NCI-H2081 (cell line): ENCODE data around the gene RNU5D-1.
"Not testable (repeated sequence)": the region's sequence is repeated elsewhere in the genome, so short reads cannot be mapped to it uniquely, and the experiment has no call there.

ENCODE experiments used
- DNase-seq, 2 experiments: peaks; one replicate each; lab custom pipeline; 2025; lab: John Stamatoyannopoulos, UW

Gene RNU5D-1

GRCh38 chr1:44730741-44731512 is at the start of gene RNU5D-1:
RNU5D-1 (minus strand) TSS chr1:44731170.
- peak; percentile 96 to 97 for DNase-seq

GRCh38 chr1:44780583-44781121 is 49.7 kb upstream of the RNU5D-1 start:
- DNase-seq: no peak

DNA sequence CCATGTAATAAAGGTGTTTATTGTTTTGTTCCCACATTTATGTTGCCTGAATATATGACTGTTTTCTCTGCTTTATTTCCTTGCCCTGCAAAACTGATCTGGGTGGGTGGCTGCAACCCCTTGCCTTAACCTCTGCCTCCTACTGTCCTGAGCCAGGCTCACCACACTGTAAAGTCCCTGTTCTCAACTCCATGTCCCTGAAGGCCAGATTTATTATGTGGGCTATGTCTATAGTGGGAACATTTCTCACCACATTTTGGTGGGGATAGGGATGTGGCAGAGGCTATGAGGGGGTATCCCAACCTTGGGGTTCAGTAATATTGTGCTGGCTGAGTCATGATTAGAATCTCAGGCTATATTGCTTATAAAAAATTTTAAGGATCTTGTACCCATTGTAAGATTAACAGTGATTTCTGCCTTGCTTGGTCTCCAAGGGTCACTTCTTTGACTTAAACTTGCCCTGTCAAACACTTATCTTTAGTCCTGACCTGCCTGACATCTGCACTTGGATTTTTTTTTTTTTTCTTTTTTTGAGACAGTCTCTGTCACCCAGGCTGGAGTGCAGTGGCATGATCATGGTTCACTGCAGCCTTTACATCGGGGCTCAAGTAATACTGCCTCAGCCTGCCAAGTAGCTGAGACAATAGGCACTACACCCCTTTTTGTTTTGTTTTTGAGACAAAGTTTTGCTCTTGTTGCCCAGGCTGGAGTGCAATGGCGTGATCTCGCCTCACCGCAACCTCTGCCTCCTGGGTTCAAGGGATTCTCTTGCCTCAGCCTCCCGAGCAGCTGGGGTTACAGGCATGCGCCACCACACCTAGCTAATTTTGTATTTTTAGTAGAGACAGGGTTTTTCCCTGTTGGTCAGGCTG is 48.0 kb upstream of the RNU5D-1 start:
- no peak for DNase-seq

DNA sequence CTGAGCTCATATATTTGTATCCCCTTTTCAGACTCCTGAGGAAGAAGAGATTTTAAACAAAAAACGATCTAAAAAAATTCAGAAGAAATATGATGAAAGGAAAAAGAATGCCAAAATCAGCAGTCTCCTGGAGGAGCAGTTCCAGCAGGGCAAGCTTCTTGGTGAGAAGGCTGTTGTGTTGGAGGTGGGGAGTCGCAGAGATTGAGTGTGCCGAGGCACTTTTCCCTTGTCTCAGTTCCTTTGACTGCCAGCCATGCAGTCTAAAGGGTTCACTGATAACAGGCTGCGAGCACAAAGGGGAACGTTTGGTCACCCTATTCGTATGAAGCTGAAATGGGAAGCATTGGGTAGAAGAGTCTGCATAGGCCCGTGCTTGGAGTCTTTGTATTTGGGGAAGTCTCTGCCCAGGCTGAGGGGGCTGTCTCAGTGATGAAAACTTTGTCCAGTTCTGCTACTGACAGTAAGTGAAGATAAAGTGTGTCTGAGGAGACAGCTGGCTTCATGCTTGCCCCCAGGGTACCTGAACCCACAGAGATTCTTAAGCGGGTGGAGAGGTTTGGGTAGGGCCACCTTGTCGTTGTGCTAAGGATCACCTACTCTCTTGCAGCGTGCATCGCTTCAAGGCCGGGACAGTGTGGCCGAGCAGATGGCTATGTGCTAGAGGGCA is 47.1 kb upstream of the RNU5D-1 start:
- DNase-seq: no peak

DNA sequence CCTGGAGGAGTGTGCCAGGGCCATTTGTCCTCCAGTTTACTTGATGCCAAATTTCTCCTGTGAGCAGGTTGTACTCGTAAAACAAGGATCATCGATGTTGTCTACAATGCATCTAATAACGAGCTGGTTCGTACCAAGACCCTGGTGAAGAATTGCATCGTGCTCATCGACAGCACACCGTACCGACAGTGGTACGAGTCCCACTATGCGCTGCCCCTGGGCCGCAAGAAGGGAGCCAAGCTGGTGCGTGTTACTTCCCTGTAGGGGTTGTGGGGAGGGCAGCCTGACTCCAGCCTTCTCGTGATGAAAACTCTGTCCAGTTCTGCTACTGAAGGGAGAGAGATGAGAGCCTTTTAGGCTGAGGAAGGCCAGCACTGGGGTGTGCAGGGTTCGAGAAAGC is 46.6 kb upstream of the RNU5D-1 start:
- no peak for DNase-seq

DNA sequence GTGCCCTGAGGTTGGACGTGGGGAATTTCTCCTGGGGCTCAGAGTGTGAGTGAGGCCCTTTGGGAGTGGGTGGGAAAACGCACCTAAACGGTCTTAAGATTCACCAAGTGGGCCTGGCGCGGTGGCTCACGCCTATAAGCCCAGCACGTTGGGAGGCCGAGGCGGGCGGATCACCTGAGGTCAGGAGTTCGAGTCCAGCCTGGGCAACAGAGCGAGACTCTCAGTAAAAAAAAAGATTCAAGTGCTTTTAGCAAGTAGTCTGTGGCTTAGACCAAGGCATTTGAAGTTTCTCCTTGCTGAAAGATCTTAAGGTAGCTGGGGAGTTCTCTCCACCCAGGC is 45.7 kb upstream of the RNU5D-1 start:
- no peak for DNase-seq

- no peak for DNase-seq
These were observed 45.2 kb upstream of the RNU5D-1 start for GRCh38 chr1:44775930-44776729.

DNA sequence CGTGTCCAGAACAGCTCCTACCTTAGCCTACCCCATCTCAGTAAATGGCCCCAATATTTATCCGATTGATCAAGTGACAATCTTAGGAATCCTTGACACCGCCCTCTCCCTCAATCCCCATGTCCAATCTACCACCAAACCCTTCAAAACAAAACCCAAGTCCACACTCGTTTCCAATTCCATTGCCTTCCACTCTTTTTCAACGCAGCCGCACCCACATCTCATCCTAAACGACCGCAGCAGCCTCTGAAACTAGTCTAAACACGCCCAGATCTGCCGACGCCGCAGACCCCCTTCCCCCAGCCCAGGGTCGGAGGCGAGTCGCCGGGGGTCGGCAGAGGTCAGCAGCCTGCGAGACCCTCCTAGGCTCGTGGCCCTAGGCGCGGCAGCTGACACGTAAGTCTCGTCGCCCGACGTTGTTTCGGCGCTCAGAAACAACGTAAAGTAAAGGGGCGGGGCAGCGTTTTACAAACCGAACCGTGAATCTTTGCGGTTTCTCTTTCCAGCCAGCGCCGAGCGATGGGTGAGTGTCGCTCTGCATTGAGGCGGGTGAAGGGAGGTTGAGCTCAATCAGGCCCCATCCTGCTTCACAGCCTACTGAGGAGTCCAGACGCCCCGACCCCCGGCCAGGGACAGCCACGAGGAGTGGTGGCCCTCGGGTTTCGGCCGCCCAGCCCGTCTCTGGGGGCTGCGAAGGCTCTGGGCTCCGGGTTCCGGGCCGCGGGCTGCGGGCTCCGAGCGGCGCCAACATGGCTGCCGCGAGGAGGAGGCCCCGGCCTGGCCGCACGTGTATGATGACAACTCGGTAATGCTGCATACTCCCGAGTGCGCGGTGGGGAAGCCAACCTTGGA is 44.3 kb upstream of the RNU5D-1 start, which contains the start of gene RPS8:
Gene RPS8 (plus strand): TSS at position 463 of the 852 bp plus-strand sequence. CDS start 57 bp downstream, at position 520.
- DNase-seq: peak; percentile 97 to 98

DNA sequence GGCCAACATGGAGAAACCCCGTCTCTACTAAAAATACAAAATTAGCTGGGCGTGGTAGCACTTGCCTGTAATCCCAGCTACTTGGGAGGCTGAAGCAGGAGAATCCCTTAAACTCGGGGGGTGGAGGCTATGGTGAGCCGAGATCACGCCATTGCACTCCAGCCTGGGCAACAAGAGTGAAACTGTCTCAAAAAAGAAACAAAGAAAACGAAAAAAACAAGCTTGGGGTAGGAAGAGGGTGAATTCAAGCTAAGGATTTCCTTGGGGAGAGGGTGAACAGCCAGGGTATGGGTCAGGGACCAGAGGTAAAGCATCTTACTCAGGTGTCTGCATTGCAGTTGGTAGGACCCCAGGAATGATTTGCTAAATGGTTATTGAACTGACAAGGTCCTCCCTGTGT is 35.5 kb upstream of the RNU5D-1 start:
- not testable (repeated sequence) for DNase-seq

GRCh38 chr1:44760876-44761275 is 29.9 kb upstream of the RNU5D-1 start:
- DNase-seq: no peak

- no peak for DNase-seq
These were observed 28.1 kb upstream of the RNU5D-1 start for GRCh38 chr1:44759077-44759476.

- no peak for DNase-seq
These were observed 26.4 kb upstream of the RNU5D-1 start for GRCh38 chr1:44757420-44757819.

- DNase-seq: no peak
These were observed 16.9 kb upstream of the RNU5D-1 start for GRCh38 chr1:44747878-44748277.

- DNase-seq: no peak
These were observed 12.2 kb upstream of the RNU5D-1 start for GRCh38 chr1:44743211-44743610.

DNA sequence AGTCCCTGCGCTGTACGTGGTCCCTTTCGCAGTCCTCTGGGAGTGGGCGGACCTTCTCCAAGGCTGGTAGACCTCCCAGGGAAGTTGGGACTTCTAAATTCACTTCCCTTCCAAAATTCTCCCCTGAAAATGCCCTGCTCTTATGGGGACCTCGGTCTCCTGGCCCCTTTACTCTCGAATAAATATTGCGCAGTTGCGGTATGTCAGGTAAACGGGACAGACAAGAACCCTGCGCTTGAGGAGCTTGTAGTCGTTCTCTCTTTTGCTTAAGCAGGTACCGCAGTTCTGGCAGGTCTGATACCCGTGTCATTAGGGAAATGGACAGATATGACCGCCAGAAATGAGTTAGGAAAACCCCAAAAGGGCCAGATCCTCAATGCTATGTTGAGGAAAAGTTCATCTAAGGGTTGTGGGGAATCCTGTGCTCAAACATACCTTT is 9.2 kb upstream of the RNU5D-1 start:
- DNase-seq: peak in 1 of 2 experiments; percentile 18

GRCh38 chr1:44739307-44740178 is 8.6 kb upstream of the RNU5D-1 start, which contains the start of gene KIF2C:
KIF2C (plus strand) TSS chr1:44739837; CDS start chr1:44739933, 96 bp downstream.
- peak; percentile 100 for DNase-seq

- DNase-seq: not testable (repeated sequence)
These were observed 8.0 kb upstream of the RNU5D-1 start for GRCh38 chr1:44738953-44739306.

- no peak for DNase-seq
These were observed 5.0 kb upstream of the RNU5D-1 start for GRCh38 chr1:44735992-44736391.

DNA sequence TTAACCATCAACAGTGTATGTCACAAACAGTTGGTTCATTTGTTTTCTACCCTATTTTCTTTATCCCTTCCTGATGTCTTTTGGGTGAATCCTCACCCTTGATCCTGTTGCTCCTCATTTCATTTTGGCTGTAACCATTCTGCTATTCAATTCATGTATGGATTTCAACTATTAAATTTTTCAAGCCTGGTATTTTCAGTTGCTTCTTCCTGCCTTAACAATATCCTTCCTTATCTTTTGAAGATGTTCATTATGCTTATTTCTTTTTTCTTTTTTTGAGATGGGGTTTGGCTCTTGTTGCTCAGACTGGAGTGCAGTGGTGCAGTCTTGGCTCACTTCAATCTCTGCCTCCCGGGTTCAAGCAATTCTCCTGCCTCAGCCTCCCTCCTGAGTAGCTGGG is 2.8 kb upstream of the RNU5D-1 start:
- DNase-seq: no peak
